ENCODE results near the gene PROSER2.

Gene PROSER2

GRCh38 chr10:11908536-11908935 is 85.4 kb downstream of the PROSER2 start:
- no peak for DNase-seq (ENCODE audit: low spot score)

DNA sequence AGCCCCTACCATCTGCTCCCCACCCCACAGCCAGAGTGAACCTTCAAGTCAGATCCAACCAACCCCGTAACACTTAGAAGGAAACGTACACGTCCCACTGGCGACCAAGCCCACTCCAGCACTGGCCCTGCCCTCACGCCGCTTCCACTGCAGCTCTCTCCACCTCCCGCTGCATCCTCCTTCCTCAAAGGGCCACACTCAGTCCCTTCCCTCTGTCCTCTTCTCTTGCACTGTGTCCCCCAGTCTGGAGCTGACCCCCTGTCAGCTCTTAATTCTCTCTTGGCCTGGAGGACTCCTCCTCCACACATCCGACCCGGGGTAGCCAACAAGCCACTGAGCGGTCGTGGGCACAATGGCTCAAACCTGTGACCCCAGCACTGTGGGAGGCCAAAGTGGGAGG is 85.8 kb downstream of the PROSER2 start:
- no peak for DNase-seq (ENCODE audit: low spot score)

DNA sequence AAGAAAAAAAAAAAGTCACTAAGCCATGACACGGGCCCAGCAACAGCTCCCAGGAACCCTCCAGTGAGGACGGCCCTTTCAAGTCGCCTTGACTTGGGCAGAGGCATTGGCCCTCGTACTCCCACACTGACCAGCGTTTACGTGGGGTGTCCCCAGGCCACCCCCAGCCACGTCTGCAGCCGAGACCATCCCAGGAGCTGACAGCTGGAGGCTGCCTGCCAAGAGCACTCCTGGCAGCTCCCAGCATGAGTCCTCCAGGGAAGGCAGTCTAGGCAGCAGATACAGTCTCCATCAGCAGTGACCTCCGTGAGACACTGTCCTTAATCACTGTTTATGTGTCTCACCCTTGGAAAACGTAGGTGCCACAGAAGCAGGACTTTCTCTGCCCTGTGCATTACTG is 86.5 kb downstream of the PROSER2 start:
- DNase-seq (ENCODE audit: low spot score): no peak

DNA sequence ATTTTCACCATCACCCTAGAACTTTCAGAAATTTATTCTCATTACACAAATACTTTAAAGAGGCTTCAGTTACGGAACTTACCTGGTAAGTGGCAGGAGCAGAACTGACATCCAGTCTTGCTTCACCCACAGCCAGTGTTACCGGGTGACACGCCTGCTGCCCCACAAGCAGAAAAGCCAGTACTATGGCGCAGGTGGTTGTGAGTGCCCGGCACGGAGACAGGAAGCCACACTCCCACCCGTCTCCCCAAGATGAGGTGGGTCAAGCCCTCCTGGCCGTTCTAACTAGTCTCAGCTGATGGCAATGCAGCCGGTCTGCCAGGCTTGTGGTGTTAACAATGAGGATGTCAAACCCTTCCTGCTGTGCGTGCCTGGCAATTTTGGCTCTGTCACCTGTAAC is 86.9 kb downstream of the PROSER2 start:
- no peak for DNase-seq (ENCODE audit: low spot score)

DNA sequence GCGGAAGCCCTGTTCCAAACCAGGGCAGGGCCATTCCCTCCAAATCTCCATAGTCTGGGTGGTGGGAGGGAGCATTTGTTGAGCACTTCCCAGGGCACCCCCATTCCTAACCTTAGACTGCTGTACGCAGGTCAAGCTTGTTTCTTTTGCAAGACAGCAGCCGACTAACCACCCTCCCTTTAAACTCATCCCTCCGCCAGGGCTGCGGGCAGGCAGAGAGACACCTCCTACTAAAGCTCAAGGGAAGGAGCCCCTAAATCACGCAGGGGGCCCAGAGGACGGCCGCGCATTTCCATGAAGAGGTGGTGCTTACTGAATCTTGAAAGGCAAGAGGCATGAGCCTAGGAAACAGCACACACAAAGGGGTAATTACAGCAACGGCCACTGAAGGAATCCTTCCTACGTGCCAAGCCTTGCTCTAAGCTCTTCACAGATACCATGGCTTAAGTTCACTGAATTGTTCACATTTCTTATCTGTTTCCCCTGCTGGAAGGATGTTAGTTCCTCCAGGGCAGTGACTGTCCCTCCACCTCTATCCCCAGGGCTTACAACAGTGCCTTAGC is 90.0 kb downstream of the PROSER2 start:
- DNase-seq (ENCODE audit: low spot score): no peak

- no peak for DNase-seq (ENCODE audit: low spot score)
Measured at GRCh38 chr10:11918384-11918783, 95.2 kb downstream of the PROSER2 start.

- no peak for DNase-seq (ENCODE audit: low spot score)
Measured at GRCh38 chr10:11919271-11919670, 96.1 kb downstream of the PROSER2 start.
